Suppressor macrophage treated with lipopolysaccharide for 1 hour (primary cell): Measurements from ENCODE around the gene CTBP1.

Experiments
- DNase-seq, 3 donors: peaks; one replicate each; pipeline ENCODE4 v3.0.0-alpha.2; 2020 to 2022

CTBP1 gene

DNA sequence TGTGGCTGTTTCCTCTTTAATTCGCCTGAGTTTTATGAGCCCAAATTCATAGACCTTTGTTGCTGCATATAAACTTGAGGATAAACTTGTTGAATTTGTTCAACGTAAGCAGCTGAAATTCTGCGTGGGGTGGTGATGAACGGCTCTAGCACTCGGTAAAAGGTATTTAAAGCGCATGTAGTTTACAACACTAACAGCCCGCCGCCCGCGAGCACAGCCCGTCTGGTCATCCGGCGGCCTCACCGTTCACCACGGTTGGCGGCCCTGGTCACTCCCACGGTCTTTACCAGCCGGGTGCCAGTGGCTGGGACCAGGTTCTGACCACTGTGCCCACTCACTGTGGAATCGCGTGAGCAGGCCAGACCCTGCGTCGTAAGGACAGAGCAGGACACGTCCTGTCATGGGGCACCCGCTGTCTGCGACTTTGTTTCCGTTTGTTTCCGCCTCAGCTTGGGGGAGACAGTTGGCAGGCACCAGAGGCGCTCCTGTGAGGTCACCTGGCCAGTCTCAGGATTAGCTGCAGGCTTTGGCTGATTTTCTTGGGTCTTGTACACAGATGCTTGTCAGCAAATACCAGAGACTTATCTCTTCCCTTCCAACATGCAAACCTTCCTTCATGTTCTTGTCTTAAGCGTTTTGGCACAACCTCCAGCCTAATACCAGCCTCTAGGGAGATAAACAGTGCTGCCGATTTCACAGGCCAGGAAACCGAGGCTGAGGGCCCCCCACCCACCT is 39.8 kb downstream of the CTBP1 start:
- no peak for DNase-seq

DNA sequence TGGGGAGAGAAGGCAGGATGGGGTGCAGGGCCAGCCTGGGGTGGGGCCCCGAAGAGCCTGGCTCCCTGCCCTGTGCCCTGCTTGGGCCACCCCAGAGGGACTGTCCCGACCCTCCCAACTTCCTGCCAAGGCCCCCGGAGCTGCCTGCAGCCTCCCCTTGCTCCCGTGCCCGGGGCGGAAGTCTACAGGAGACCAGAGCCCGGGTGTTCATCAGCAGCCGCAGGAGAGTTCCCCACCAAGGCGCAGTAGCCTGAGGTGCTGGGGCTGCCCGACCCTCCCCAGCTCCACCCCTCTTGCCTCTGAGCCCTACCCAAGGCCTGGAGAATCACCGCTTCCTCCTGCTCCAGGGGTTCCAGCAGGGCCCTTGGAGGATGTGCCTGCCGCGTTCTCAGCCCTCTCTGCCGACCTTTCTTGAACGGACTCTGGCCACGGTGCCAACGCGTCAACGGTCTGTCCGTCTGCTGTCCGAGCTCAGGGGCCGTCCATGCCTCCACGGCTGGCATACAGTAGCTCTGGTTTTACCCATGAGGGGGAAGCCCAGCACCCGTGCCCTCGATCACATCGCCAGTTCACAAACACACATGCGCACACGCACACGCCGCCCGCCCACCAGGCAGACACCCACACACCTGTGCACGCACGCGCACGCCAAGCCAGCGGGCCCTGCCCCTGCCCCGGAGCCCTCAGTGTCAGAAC is 40.5 kb downstream of the CTBP1 start:
- no peak for DNase-seq

DNA sequence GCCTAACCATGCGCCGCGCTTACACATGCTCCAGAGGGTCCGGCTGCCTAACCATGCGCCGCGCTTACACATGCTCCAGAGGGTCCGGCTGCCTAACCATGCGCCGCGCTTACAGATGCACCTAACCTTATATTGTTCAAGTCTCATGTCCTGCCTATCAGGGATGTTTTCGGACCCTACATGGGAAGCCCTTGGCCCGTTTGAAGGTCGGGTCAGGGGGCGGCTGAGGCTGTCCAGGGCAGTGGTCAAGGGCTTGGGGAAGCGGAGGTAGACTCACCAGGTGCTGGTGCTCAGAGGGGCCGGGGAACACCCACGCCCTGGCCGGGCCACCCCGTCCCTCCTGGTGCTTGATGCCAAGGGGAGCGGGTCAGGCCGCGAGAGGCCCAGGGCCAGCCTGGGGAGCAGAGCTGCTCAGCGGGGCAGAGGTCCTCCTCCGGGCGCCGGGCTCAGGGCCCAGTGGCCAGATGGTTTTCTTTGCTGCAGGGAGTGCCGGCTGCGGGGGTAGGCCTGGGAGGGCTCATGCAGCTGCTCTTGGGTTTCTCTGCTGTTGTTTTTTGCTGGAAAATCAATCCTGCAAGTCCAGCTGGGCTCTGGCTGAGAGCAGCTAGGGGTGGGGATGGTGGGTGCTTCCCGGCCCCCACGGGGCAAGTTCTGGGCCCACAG is 41.2 kb downstream of the CTBP1 start:
- DNase-seq = no peak

DNA sequence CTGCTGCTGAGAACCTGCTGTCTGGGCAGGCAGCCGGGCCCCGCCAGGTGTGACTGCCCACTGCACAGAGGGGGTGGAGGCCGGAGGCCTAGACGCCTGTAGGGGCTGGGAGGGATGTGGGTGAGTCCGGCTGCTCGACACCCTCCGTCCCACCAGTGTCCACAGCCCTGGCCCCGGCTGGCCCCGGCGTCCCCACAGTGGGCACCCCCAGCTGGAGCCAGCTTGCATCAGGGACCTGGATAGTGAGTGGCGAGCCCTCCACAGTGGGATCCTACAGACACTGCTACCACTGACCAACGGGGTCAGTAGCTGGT is 41.8 kb downstream of the CTBP1 start:
- no peak for DNase-seq

DNA sequence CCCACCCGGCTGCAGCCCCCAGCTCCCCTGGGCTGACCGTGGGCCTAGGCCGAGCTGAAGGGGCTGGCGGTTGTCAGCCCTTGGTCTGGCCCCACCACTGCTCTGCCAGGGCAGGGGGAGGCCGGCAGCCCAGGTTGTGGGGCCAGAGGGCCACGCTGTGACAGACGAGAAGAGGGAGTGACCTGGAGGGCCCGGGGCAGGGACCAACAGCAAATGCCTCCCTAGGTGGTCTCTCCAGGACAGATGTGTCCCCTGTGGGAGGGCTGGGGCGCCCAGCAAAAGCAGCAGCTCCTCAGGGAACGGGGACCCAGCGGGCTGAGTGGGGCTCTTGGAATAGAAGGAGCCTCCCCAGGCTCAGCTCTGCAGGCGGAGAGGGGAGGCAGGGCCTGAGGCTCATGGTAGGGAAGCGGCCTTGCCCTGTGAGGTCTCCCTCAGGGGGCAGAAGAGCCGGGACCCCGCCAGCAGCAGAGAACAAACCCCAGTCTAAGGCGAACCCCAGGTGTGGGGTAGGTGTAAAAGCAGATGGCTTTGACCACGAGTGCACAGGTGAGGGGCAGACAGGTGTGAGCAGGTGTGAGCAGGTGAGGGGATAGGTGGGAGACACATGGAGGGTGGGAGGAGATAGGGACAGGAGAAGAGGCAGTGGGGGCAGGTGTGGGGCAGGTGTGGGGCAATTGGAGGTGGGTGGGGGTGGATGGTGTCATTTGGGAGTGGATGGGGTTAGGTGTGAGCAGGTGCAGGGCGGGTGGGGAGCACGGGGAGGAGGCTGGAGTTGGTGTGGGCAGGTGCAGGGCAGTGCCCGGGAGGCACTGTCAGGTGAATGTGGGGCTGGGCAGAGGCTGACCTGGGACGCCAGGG is 42.4 kb downstream of the CTBP1 start:
- DNase-seq = no peak

DNA sequence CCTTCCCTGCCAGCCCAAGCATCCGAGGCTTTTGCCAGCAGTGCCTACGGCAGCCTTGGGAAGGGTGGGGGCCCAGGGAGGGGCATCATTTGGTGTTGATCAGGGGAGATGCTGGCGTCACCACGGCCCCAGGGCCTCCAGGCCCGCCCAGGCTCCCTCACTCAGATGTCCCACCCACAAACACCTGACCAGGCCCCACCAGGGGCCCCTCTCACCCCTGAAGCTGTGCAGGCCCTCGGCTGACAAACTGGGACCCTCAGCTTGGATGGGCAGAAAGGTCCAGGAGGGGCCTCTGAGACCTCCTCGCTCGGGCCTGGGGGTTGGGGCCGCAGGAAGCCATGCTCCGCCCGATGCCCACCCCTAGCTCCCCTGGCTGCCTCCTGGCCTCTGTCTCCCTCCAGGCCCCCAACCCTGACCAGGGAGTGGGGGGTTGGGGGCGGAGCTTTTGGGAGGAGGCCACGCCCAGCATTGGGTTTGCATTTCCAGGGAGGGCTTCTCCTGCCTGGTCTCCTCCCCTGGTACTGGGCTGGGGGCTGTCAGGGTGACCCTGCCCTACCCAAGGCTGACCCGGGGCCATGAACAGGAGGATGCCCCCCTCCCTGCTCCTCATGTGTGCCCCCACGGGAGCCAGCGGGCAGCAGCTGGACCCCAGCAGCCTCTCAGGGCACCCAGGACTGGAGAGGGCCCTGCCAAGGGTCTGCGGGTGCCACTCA is 43.2 kb downstream of the CTBP1 start:
- no peak for DNase-seq

DNA sequence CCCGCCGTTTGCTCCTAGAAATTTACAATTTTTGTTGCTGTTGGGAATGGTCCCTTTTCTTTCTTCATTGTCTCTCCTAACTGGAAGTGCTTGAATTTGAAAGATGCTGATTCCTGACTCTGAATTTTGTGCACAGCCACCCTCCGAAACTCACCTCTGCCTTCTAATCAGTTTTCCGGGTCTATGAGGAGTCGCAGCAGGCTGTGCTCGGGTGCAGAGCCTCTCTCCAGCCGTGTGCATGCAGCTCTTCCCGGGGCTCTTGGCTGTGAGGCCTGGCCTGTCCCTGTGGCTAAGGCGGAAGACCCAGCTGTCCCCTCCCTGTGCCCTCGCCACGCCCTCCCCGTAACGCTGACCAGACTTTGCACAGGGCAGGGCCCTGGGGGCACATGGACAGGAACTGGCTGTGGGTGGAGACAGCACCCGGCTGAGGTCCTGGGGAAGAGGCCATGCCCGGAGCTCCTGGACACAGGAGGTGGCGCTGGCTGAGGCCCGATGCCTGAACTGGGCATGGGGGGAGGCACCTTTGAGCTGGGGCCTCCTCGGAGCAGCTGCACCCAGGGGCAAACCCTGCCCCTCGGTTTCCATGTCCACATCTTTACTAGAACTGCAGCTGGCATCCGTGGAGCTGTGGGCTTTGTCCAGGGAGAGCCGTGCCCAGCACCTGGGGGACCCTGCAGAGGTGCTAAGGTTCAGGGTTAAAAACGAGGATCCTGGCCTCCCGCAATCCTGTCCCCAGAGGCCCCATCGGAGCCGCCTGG is 43.9 kb downstream of the CTBP1 start:
- DNase-seq = no peak

DNA sequence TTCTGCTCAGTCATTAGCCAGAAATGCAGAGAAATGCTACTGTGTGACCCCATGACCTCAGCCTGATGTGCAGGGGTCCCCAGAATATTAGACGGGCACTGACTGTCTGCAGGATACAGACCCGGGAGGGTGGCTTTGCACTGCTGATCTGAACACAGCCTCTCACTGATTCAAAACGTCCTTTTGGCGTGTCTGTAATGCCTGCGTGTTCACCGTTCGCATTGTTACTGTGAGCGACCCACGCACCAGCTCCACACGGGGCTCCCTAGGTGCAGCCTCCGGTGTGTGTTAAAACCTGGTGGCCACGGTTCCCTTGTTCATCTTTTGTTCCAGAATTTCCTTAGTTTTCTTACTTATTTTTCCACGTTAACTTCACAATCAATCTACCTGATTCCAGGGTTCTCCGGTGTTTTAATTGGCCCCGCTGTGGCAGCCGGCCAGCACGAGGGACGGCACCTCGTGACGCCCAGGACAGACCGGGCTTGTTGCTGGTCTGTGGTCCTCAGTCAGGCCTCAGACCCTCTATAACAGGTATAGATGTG is 44.6 kb downstream of the CTBP1 start:
- DNase-seq = no peak

DNA sequence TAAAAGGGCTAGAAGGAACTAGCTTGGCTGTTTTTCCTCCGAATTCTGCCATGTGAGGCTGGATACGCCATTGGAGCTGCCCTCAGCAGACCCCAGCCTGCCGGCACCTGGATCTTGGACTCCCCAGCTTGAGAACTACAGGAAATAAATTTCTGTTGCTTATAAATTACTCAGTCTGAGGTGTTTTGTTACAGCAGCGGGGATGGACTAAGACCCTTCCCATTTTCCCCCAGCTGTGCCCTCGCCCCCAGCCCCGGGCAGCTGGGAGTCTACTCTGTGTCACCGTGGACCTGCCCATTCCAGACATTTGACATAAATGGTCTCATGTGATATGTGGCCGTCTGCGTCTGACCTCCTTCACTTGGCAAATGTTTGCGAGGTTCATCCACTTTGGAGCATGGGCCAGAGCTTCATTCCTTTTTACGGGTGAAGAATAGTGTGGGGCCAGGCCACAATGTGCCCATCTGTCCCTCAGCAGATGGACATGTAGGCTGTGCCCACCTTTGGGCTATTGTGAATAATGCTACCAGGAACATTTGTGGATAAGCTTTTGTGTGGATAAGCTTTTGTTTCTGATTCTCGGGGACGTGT is 45.8 kb downstream of the CTBP1 start:
- no peak for DNase-seq

DNA sequence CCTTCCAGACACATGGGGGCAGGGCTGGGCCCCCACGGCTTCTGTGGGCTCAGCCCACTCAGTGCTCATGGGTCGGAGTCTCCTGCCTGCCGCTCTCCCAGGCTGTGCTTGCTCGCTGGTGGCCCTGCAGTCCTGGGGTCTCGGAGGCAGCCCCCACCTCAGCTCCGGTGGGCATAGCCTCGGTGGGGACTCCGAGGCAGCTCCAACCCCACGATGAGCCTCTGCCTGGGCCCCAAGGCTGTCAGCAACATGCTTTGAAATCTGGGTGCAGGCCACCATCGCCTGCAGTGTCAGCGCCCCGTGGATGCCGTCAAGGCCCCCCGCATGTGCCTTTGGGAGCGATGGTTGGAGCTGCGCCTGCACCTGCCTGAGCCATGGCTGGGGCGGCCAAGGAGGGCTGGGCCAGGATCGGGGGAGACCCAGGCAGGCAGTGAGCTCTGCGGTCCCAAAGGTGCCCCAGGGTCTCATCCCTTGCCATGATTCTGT is 46.4 kb downstream of the CTBP1 start:
- no peak for DNase-seq

DNA sequence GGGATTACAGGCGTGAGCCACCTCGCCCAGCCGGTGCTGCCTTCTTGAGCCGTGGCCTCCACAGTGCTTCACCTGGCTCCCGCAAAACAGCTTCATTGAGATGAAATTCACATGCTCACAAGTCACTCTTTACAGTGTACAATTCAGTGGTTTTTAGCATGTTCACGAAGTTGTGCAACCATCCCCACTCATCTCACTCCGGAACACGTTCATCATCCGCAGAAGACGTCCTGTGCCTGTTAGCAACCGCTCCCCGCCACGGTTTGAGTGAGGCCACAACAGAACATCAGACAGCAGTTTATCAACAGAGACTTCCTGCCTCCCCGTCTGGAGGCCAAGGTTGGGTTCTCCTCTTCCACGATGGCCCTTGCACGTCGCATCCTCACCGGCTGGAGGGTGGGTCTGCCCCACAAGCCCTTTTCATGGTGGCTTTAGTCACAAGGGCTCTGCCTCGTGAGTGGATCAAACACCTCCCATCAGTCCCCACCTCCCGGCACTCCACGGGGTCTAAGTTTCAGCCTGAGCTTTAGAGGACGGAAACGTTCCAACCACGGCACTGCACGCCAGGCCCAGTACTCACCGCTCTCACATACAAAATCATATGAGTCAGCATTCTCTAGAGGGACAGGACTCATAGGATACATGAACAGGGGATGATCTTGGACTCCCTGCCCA is 46.9 kb downstream of the CTBP1 start:
- peak; percentile 66 to 70 (median 66) for DNase-seq

DNA sequence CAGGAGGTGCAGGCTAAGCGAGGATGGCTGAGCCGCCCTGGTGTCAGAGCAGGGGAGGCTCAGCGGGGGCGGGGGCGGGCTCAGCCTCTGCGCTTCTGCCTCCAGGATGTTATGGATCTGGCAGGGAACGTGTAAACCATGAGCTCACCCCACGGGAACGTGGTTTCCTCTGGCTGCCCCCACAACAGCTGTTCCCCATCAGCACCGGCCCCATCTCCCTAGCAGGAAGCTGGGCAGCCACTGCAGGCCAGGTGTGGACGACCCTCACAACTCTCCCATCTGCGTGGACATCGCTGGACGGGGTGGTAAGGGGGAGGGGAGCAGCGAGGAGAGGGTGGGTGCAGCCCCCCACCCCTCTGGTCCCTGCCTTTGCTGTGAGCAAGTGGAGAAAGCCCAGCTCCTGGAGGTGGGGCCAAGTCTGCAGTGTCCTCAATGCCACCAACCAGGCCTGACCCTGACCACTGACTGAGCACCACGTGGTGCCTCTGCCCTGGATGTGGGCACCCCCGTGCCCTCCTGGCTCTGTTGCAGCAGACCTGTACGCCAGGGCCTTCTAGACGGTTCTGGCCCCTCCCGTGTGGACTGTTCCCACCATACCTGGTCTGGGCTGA is 48.4 kb downstream of the CTBP1 start:
- peak in 2 of 3 donors; percentile 30 to 33 for DNase-seq

DNA sequence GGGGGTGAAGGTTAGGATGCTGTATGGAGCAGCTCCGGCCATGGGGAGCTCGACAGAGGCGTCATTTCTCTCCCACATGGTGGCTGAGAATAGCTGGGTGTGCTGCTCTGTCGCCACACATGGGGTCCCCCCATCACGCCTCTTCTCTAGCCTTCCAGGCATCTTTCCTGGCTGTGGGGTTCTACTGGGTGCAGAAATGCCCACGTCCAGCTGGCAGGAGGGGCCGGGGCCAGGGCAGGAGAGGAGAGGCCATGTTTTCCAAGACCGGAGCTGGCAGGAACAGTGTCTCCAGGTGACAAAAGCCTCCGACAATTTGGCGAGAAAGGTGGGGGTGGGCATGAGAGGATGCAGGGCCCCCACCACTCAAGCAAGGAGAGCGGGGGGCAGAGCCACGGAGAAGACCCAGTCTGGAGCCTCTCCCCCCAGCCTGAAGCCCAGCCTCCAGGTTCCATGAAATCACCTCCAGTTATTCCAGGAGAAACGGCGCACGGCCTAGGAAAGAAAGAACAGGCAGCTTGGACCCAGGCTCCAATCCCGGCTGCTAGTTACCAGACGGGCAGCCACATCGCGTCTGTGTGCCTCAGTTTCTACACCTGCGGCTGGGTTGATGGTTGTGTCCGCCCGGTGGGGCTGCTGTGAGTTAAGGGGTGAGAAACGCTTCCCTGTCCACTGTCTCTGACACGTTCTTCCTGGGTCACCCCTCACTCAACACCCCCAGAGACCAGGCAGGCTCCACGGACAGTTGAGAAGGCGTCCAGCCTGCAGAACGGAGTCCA is 49.2 kb downstream of the CTBP1 start:
- no peak for DNase-seq

DNA sequence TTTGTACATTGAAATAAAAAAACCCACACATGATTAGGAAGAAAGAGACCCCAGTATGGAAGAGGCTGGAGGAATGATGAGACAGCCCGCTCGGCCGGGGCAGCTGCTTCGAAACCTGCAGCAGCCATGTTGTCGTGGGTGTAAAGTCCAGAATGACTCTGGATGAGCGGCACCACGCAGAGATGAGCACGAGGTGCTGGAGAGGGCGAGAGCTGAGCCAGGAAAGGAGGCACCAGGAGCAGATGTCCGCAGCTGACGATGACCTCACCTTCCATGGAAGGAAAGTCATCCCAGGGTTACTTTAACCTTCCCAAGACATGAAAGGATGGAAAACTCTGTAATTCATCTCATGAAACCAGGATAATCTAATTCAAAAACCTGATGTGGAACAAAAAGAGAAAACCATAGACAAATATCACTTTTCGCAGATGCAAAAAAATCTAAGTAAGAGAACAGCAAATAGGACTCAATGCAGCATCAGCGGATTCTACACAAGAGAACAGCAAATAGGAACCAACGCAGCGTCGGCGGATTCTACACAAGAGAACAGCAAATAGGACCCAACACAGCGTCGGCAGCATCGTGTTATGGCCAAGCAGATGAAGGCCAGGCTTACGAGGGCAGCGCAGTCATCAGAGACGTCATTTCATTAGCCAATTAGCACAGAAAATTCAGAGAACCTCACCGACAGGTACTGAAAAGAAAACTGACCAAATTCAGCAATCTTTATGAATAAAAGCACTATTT is 50.7 kb downstream of the CTBP1 start:
- DNase-seq = no peak

DNA sequence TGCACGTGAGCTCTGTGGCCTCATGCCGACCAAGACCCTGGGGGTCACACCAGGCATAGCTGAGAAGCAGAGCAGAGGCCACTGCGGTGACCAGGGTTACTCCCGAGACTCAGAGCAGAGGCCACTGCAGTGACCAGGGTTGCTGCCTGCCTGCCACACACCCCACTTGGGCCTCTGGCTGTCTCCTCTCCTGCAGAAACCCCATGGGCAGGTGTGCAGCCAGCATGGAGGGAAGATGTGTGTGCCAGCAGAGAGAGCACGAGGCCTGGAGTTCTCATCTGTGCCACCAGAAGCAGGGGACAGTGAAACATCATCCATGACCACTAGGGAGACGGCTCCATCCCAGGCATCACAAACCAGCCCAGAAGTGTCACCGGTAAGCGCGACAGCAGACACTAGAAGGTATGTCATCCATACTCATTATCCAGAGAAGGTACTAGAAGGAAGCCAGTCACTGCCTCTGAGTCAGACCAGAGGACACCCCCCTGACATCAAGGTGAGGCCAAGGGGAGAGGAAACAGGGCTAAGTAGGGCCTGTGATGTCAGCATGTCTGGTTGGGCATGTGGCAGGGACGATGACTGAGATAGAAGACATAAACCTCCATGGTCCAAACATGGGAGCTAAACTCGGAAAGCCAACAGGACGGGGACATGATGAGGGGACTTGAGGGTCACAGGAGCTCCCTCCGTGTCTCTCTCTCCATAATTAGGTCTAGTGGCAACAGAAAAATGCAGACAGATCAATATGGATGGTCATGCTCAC is 52.3 kb downstream of the CTBP1 start:
- no peak for DNase-seq

DNA sequence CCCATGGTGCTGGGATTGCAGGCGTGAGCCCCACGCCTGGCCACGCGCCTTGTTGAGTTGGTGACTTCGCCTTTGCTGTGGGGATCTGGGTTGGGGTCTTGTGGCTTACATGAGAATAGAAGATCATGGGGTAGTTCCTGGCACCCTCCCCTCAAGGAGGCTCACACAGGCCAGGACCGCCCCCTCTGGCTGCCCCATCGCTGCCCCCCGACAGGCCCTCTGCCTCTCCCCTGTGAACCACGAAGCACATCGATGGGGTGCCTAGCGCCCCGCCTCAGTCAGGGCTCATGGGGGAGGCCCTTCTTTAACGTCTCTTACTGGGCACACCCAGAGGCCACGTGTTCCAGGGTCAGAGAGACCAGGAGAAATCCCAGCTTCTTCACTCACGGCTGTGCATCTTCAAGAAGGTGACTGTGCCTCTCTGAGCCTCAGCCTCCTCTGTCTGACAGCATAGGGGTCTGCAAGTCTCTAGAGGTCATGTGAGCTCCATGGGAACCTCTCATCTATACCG is 53.0 kb downstream of the CTBP1 start:
- DNase-seq = no peak

DNA sequence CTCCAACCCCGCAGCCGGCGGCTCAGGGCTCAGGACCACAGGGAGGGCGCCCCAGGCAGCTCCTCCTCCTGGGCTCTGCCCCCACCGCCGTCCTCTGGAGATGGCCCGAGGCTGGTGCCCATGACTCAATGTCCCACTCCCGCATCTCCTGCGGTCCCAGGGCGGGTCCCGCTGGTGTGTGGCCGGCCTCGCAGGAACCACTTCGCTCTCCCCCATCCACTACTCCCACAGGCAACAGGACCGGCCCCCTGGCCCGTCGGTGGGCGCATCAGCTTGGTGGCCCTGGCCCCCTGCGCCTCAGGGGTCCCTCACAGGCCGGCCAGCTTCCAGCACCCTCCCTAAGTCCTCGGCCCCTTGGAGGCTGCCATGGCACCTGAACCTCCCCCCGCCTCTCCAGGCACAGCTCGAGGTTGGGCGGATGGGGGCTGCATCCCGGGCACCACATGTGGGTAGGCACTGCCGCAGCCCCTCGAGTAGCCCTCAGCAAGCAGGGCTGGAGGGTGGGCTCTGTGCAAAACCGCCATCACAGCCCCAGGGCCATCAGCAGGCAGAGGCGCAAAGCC is 53.7 kb downstream of the CTBP1 start:
- DNase-seq = no peak
